ENCODE data around the gene PSTK.

- TF ChIP-seq CTCF (IDR thresholded peaks at IDR 0.05; ENCODE audit: insufficient read depth, low read length, poor library complexity, severe bottlenecking): no peak
- TF ChIP-seq EZH2phosphoT487 (conservative IDR thresholded peaks at IDR 0.05; ENCODE audit: low read length): no peak
Observed at GRCh38 chr10:123031124-123031523, 50.9 kb downstream of the PSTK start.
